Activated CD8-positive, alpha-beta memory T cell treated with anti-CD3 and anti-CD28 coated beads for 1 hour (primary cell): ENCODE data around the gene TMEM38B.

ENCODE experiments used
- DNase-seq, 2 donors: peaks; one replicate each; pipeline ENCODE4 v3.0.0-alpha.2; 2020; ENCODE audit warnings: low read depth in 1 of 2; ENCODE audit errors: extremely low read depth in 1 of 2

Gene TMEM38B

GRCh38 chr9:105694190-105694847 lies at the start of gene TMEM38B:
Gene TMEM38B, plus strand, starts transcription at chr9:105694541. Its CDS starts 120 bp downstream, at chr9:105694661.
- peak in 1 of 2 donors; percentile 70 for DNase-seq

GRCh38 chr9:105646879-105647594 lies 47.3 kb upstream of the TMEM38B start:
- DNase-seq: no peak

- no peak for DNase-seq
Observed at GRCh38 chr9:105647595-105648349, 46.6 kb upstream of the TMEM38B start.

GRCh38 chr9:105651806-105652205 lies 42.5 kb upstream of the TMEM38B start:
- no peak for DNase-seq

- no peak for DNase-seq
Observed at GRCh38 chr9:105656131-105656921, 38.0 kb upstream of the TMEM38B start.

GRCh38 chr9:105658351-105658750 lies 36.0 kb upstream of the TMEM38B start:
- no peak for DNase-seq

- no peak for DNase-seq
Observed at GRCh38 chr9:105661011-105661410, 33.3 kb upstream of the TMEM38B start.

GRCh38 chr9:105662184-105663104 lies 31.9 kb upstream of the TMEM38B start, which contains the start of gene TAL2:
Gene TAL2, plus strand, starts transcription at chr9:105662457. Its CDS starts 40 bp downstream, at chr9:105662497.
- DNase-seq: no peak

GRCh38 chr9:105663914-105664313 lies 30.4 kb upstream of the TMEM38B start:
- DNase-seq: no peak

- DNase-seq: no peak
Observed at GRCh38 chr9:105667867-105668266, 26.5 kb upstream of the TMEM38B start.

GRCh38 chr9:105670315-105670714 lies 24.0 kb upstream of the TMEM38B start:
- DNase-seq: no peak

GRCh38 chr9:105670775-105671174 lies 23.6 kb upstream of the TMEM38B start:
- DNase-seq: no peak

GRCh38 chr9:105672711-105673234 lies 21.6 kb upstream of the TMEM38B start:
- DNase-seq: no peak

- no peak for DNase-seq
Observed at GRCh38 chr9:105673850-105674387, 20.4 kb upstream of the TMEM38B start.

GRCh38 chr9:105676351-105676923 lies 17.9 kb upstream of the TMEM38B start:
- no peak for DNase-seq

- no peak for DNase-seq
Observed at GRCh38 chr9:105678163-105678562, 16.2 kb upstream of the TMEM38B start.

- no peak for DNase-seq
Observed at GRCh38 chr9:105678781-105679180, 15.6 kb upstream of the TMEM38B start.

- DNase-seq: no peak
Observed at GRCh38 chr9:105679257-105680022, 14.9 kb upstream of the TMEM38B start.
